HFFc6 (cell line): ENCODE data around the gene DBP. TPM values are rescaled to one million over a fixed set of nuclear protein-coding genes. Genes with fewer than 3 reads are reported as not detected.
A peak's percentile ranks its signal among the peaks of the same experiment; 100 is the strongest.

Experiments used
- DNase-seq: peaks from one replicate; pipeline ENCODE4 v3.0.0-alpha.2; 2018
- H3K27ac Mint-ChIP-seq: 2 replicates; pipeline ENCODE4 v1.8.0; 2020; ENCODE audit warnings: mild to moderate bottlenecking, mixed read lengths
- H3K27me3 Mint-ChIP-seq: 2 replicates; pipeline ENCODE4 v1.8.0; 2021; ENCODE audit warnings: mild to moderate bottlenecking, moderate library complexity, mixed read lengths; ENCODE audit not compliant: insufficient read depth
- H3K36me3 Mint-ChIP-seq: 2 replicates; pipeline ENCODE4 v1.8.0; 2021; ENCODE audit warnings: low read depth, mixed read lengths
- H3K4me1 Mint-ChIP-seq: 2 replicates; pipeline ENCODE4 v1.8.0; 2020; ENCODE audit warnings: low read depth, mixed read lengths
- H3K4me3 Mint-ChIP-seq: 2 replicates; pipeline ENCODE4 v1.8.0; 2020; ENCODE audit warnings: mild to moderate bottlenecking, moderate library complexity, mixed read lengths
- H3K9me3 Mint-ChIP-seq: 2 replicates; pipeline ENCODE4 v1.8.0; 2020; ENCODE audit warnings: mild to moderate bottlenecking, mixed read lengths
- CTCF ChIP-seq: fragments of 200-600 bp; sonication (generic); IDR thresholded peaks from 2 replicates; pipeline ENCODE4 v1.5.0; 2021; ENCODE audit warnings: antibody characterized with exemption, mild to moderate bottlenecking
- total RNA-seq, 6 experiments: library from RNA; stranded (reverse); fragmentation: NEBNext Ultra II Directional; extraction: Animal tissue kit (Norgen Biotek cat#: 25700); gene quantifications; 2 replicates in 1 of 6; 3 replicates in 5 of 6; pipeline ENCODE4 v1.2.3, GENCODE V29; 2021

DBP gene
- total RNA-seq, 6 experiments from 2014 or later = 3.8 to 5.7 (median 4.4) TPM

- DNase-seq = no peak
- Mint-ChIP-seq H3K27me3 (peaks cover 20% of the 10 kb centered on the region), H3K4me1 (peaks cover 31% of the 10 kb centered on the region), H3K4me3 (peak overlapping the region; percentile 94), H3K27ac (peak overlapping the region; percentile 99), H3K36me3 (peaks cover 43% of the 10 kb centered on the region), H3K9me3 (no peaks in the 10 kb centered on the region)
- no peak for TF ChIP-seq CTCF
Observed at GRCh38 chr19:48617146-48617937, 19.8 kb downstream of the DBP start.

DNA sequence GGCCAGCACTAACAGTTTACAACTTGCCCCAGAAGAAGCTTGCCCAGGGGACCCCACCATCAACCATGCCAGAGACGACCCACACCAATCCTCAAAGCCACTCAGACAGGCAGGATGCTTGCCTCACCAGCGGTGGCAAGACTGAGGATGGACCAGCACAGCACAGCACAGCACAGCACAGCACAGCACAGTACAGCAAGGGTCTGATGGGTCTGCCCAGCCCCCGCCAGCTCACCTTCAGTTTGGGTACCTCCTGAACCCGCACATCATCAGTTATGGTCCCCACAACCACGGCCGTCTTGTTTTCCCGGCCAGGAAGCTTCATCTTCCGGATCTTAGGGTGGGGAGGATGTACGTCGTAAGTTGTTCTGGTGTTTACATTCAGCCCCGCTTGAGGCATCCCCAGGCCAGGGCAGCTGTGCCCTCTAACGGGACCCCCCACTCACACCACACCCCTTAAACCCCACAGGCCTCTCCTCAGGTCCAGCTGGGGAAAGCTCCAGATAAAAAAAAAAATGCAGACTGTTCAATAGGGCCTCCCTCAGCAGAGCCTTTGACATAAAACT, 20.6 kb downstream of the DBP start:
- Mint-ChIP-seq H3K4me3 (peak overlapping the region; percentile 94), H3K27me3 (peaks cover 25% of the 10 kb centered on the region), H3K4me1 (peaks cover 28% of the 10 kb centered on the region), H3K36me3 (peaks cover 38% of the 10 kb centered on the region), H3K9me3 (no peaks in the 10 kb centered on the region), H3K27ac (peak overlapping the region; percentile 99)
- TF ChIP-seq CTCF = no peak
- DNase-seq = no peak

- Mint-ChIP-seq H3K36me3 (peaks cover 35% of the 10 kb centered on the region), H3K27ac (peak overlapping the region; percentile 69), H3K9me3 (no peaks in the 10 kb centered on the region), H3K4me3 (peak overlapping the region; percentile 94), H3K4me1 (peaks cover 28% of the 10 kb centered on the region), H3K27me3 (peaks cover 25% of the 10 kb centered on the region)
- TF ChIP-seq CTCF = no peak
- DNase-seq = no peak
Observed at GRCh38 chr19:48616041-48616436, 21.1 kb downstream of the DBP start.

GRCh38 chr19:48615231-48616040, 21.7 kb downstream of the DBP start:
- H3K4me3 Mint-ChIP-seq = peak overlapping the region; percentile 9; the same call in 1 of the 2 replicates

More at GRCh38 chr19:48615231-48616040, 21.7 kb downstream of the DBP start:
- no peak; the same call in 1 of the 2 replicates for TF ChIP-seq CTCF
- Mint-ChIP-seq H3K27ac (no peak overlapping the region), H3K27me3 (peaks cover 25% of the 10 kb centered on the region), H3K36me3 (peaks cover 35% of the 10 kb centered on the region), H3K9me3 (no peaks in the 10 kb centered on the region), H3K4me1 (peaks cover 28% of the 10 kb centered on the region)
- no peak for DNase-seq
